ENCODE measurements around the gene AGBL4. TPM values are rescaled to one million over a fixed set of nuclear protein-coding genes. Genes with fewer than 3 reads are reported as not detected.

AGBL4 gene
- total and polyA plus RNA-seq, 2 of the 4 experiments (the other 2 are of a cell fraction), result not detected

GRCh38 chr1:48547561-48548220 lies 1476.1 kb downstream of the AGBL4 start:
- Histone ChIP-seq H2BK20ac (ENCODE audit: low read depth, low read length) (no peak overlapping the region), H3K27ac (ENCODE audit: insufficient read depth, low read length) (no peak overlapping the region), H3K9me1 (ENCODE audit: insufficient read depth, low read length) (no peaks in the 10 kb centered on the region), H4K8ac (ENCODE audit: low read depth in 2 of 2, low read length in 2 of 2) (no peak overlapping the region), H4K91ac (ENCODE audit: insufficient read depth, low read depth, low read length) (no peak overlapping the region), H3K23ac (ENCODE audit: low read depth, low read length) (no peak overlapping the region), H3K4me3 (ENCODE audit: insufficient read depth, low read depth, low read length) (no peak overlapping the region), H2AFZ (replicated peaks; ENCODE audit: low read length, poor library complexity) (no peak overlapping the region), H3K4me2 (ENCODE audit: low read depth, low read length) (no peak overlapping the region), H3K14ac (replicated peaks; ENCODE audit: low read depth, low read length) (no peak overlapping the region), H2BK120ac (ENCODE audit: low read depth, low read length) (no peak overlapping the region), H3K9ac (ENCODE audit: low read depth, low read length) (no peak overlapping the region), H3K4ac (ENCODE audit: low read depth, low read length) (no peak overlapping the region), H3K27me3 (ENCODE audit: control insufficient read depth, insufficient read depth, low read length) (no peaks in the 10 kb centered on the region), H3K79me1 (ENCODE audit: low read depth in 1 of 2, low read length in 2 of 2) (no peaks in the 10 kb centered on the region), H2AK9ac (replicated peaks; ENCODE audit: low read depth, low read length, poor library complexity) (no peak overlapping the region), H4K20me1 (ENCODE audit: insufficient read depth, low read length) (no peaks in the 10 kb centered on the region), H2AK5ac (ENCODE audit: low read depth, low read length) (no peak overlapping the region), H2BK5ac (ENCODE audit: low read depth, low read length, poor library complexity, severe bottlenecking) (no peak overlapping the region), H3K18ac (ENCODE audit: low read depth, low read length) (no peak overlapping the region), H3K56ac (ENCODE audit: extremely low read depth, insufficient read depth, low read length) (no peak overlapping the region), H2BK15ac (ENCODE audit: low read depth, low read length) (no peak overlapping the region), H4K5ac (ENCODE audit: low read depth, low read length) (no peak overlapping the region), H3K9me3 (ENCODE audit: control insufficient read depth, insufficient read depth, low read length) (no peaks in the 10 kb centered on the region), H3K4me1 (ENCODE audit: control insufficient read depth, insufficient read depth, low read length) (no peaks in the 10 kb centered on the region), H3K36me3 (ENCODE audit: control insufficient read depth, insufficient read depth, low read length) (no peaks in the 10 kb centered on the region)
- in situ Hi-C loops (cut with MboI; ENCODE audit: low sequenced_read_pairs), result no loop called here
- intact Hi-C loops (cut with micrococcal nuclease), result no loop called here
- POLR2A ChIA-PET (ENCODE audit: unreplicated experiment), result no interaction called here
- ATAC-seq (ENCODE audit: low read depth) (no peak), DNase-seq (no peak)
- CTCF ChIA-PET, result no interaction called here
- dilution Hi-C loops (cut with HindIII; ENCODE audit: low sequenced_read_pairs, unreplicated experiment), result no loop called here
- no peak for TF ChIP-seq CEBPB (IDR thresholded peaks at IDR 0.05; ENCODE audit: low read depth, low read length)
- peak; percentile 52 for TF ChIP-seq MAFK (IDR thresholded peaks at IDR 0.05; ENCODE audit: low read depth, low read length)
- WGBS, 2 experiments (ENCODE audit: extremely low coverage in 2 of 2, insufficient read length in 1 of 2), result no CpG with 5 or more reads among the region's 1 CpG
- no TSS peak for BruUV-seq (replicated peaks)
